ENCODE data around the gene PSTPIP2.
A peak's percentile ranks its signal among the peaks of the same experiment; 100 is the strongest.
"Not testable (repeated sequence)": the region's sequence is repeated elsewhere in the genome, so short reads cannot be mapped to it uniquely, and the experiment has no call there.

PSTPIP2 gene

DNA sequence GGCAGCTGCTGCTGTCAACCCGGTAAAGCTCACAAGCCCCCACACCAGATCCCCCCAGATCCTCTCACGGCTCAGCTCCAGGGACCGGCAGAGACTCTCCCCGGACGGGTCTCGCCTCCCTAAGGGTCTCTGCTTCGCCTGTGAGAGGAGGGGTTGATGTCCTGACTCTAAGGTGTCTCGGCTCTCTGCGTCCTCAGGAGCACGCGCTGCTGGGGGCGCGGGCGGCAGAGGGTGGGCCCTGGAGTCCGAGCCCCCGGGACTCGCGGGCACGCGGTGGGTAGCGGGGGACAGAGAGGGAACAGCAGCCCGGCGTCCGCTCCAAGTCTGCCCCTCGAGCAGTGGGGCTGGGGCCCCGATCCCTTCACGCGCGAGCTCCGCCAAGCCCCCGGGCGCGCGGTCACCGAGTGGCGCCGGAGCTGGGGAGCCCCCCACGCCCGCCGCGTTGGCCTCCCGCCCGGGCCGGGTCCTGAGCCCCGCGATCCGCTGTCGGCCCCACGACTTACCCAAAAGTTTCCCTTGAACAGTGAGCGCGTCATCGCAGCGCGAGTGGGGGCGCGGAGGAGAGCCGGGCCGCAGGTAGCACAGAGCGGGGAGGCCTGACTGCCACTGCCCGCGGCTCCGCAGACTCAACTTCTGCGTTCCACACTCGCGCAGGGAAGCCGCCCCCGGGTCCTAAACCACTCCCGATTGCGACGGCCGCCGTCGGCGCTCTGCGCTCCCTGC lies at the start of gene PSTPIP2:
Gene PSTPIP2 (minus strand): TSS at position 608 of the 723 bp plus-strand sequence. CDS start 72 bp downstream, at position 536.
- DNase-seq (ENCODE audit: low spot score), result peak; percentile 69

- DNase-seq (ENCODE audit: low spot score), result no peak
Measured at GRCh38 chr18:46113751-46114150, 41.7 kb upstream of the PSTPIP2 start.

GRCh38 chr18:46110406-46110805 lies 38.3 kb upstream of the PSTPIP2 start:
- no peak for DNase-seq (ENCODE audit: low spot score)

GRCh38 chr18:46109386-46109785 lies 37.3 kb upstream of the PSTPIP2 start:
- no peak for DNase-seq (ENCODE audit: low spot score)

GRCh38 chr18:46104128-46104911 lies 32.3 kb upstream of the PSTPIP2 start, which contains the start of gene HAUS1:
HAUS1 (plus strand) TSS chr18:46104385; CDS start chr18:46104412, 27 bp downstream.
- DNase-seq (ENCODE audit: low spot score), result peak; percentile 81

- no peak for DNase-seq (ENCODE audit: low spot score)
Measured at GRCh38 chr18:46099463-46099862, 27.4 kb upstream of the PSTPIP2 start.

DNA sequence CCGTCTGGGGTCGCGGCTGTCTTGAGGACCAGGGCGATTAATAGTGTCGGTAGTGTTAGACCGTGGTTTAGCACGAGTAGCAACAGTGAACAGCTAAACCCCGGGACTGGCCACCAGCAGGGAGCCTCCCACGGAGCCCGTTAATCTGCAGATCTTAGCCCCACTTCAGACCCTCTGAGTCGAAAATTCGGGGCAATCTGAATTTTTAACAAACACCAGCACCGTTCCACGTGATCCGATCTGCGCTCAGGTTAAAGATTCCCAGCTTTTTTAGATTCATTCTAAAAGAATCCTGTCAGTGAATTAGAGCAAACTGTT lies 26.5 kb upstream of the PSTPIP2 start:
- no peak for DNase-seq (ENCODE audit: low spot score)

DNA sequence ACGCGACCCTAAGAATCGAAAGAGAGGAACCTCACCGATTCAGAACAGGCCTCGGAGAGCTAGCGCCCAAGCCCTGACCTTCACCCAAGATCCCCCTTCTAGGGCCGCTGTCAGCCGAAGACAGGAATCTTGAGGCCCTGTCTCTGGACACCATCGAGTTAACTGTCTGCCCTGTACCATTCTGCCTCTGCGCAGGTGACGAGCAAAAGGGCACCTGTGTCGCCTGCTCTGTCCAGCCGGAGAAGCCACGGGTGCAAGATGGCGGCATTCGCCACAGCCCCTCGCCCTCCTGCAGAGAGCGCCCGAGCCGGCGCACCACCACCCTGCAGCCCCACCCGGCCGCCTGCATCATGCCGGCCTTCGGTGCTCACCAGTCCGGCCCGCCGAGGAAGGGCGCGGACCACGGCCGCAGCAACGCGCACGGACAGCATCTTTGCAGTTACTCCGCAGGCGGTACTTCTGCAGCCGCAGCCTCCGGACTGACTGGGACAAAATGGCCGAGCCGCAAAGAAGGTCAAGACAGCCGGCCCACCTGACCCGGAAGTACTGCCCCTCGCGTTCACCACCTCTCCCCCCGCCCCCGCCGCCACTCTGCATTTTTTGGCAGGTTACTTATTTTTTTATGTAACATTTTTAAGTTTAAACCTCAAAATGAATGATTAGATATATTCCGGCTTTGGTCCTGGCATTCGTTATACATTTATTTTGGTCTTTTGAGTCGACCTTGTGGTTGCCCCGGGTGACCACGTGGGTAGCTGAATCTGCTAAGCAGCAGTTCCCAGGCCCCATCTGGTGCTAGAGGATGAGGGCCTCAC lies 25.9 kb upstream of the PSTPIP2 start, which contains the start of gene ATP5F1A:
Gene ATP5F1A (minus strand): TSS at position 496 of the 815 bp plus-strand sequence. CDS start 65 bp downstream, at position 431.
- peak; percentile 81 for DNase-seq (ENCODE audit: low spot score)

DNA sequence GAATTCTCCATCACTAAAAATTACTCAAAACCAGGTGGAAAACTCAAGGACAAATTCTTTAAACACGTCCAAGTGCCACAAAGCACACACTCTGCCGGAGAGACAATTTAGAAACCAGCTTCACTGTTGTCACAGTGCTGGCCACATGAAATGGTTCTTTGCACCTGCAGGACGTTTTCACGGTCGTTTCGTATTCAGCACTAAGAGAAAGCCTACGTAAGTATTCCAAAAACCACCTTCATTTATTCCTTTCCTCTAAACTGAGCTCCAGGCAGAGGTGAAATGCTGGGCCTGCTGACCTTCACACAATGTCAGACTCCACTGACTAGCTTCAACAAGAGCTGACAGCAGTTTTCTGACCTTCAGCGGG lies 25.4 kb upstream of the PSTPIP2 start:
- DNase-seq (ENCODE audit: low spot score), result peak; percentile 14

- no peak for DNase-seq (ENCODE audit: low spot score)
Measured at GRCh38 chr18:46096651-46097300, 24.7 kb upstream of the PSTPIP2 start.

- no peak for DNase-seq (ENCODE audit: low spot score)
Measured at GRCh38 chr18:46095532-46095931, 23.5 kb upstream of the PSTPIP2 start.

GRCh38 chr18:46088501-46088900 lies 16.4 kb upstream of the PSTPIP2 start:
- DNase-seq (ENCODE audit: low spot score), result not testable (repeated sequence)

GRCh38 chr18:46084431-46084830 lies 12.4 kb upstream of the PSTPIP2 start:
- no peak for DNase-seq (ENCODE audit: low spot score)

GRCh38 chr18:46080156-46080555 lies 8.1 kb upstream of the PSTPIP2 start:
- DNase-seq (ENCODE audit: low spot score), result no peak

DNA sequence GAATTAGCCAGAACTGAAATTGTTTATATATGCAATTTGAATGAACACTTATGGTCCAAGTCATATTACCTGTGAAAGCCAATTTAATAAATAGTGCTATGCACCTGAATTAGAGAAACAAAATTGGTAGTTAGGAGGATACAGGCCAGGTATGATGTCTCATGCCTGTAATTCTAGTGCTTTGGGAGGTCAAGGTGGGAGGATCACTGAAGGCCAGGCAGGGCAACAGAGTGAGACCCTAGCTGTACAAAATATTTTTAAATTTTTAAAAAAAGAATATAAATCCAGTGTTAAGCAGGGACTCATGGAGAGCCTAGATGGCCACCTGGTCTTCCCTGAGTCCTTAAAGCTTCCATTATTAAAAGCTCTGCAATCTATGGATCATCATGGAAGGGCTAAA lies 7.3 kb upstream of the PSTPIP2 start:
- no peak for DNase-seq (ENCODE audit: low spot score)

- DNase-seq (ENCODE audit: low spot score), result peak; percentile 83
Measured at GRCh38 chr18:46073474-46074331, 1.6 kb upstream of the PSTPIP2 start.

- DNase-seq (ENCODE audit: low spot score), result no peak
Measured at GRCh38 chr18:46072959-46073358, 899 bp upstream of the PSTPIP2 start.

- no peak for DNase-seq (ENCODE audit: low spot score)
Measured at GRCh38 chr18:46072376-46072867, 362 bp upstream of the PSTPIP2 start.

GRCh38 chr18:46070815-46071652 lies 1.0 kb downstream of the PSTPIP2 start:
- DNase-seq (ENCODE audit: low spot score), result no peak

GRCh38 chr18:46070232-46070631 lies 1.8 kb downstream of the PSTPIP2 start:
- no peak for DNase-seq (ENCODE audit: low spot score)

All from CD4-positive, alpha-beta T cell treated with Interleukin-2 at 100 ng/mL for 4 hours (primary cell).